Epithelial cell of esophagus (primary cell): Measurements from ENCODE around the gene CREBBP.

Experiments used
- DNase-seq: peaks from one replicate; pipeline ENCODE4 v3.0.0; 2010; ENCODE audit warnings: low read depth
- H3K4me3 ChIP-seq: 2 replicates; pipeline ENCODE4 v1.5.1; 2011; ENCODE audit warnings: mild to moderate bottlenecking, low read length, control low read depth
- CTCF ChIP-seq: IDR thresholded peaks from 2 replicates; pipeline ENCODE4 v1.5.1; 2011; ENCODE audit warnings: low read depth, mild to moderate bottlenecking, low read length, control low read depth, inconsistent platforms; ENCODE audit not compliant: insufficient read depth; ENCODE audit errors: missing control alignments

The CREBBP gene

GRCh38 chr16:3732171-3732570 lies 148.3 kb downstream of the CREBBP start:
- H3K4me3 ChIP-seq = no peak overlapping the region
- DNase-seq = no peak
- TF ChIP-seq CTCF = no peak

GRCh38 chr16:3731126-3731935 lies 149.2 kb downstream of the CREBBP start:
- no peak overlapping the region for H3K4me3 ChIP-seq
- no peak for DNase-seq
- no peak for TF ChIP-seq CTCF

GRCh38 chr16:3730161-3731125 lies 150.1 kb downstream of the CREBBP start:
- DNase-seq = no peak
- no peak overlapping the region for H3K4me3 ChIP-seq
- TF ChIP-seq CTCF = no peak

- TF ChIP-seq CTCF = no peak
- H3K4me3 ChIP-seq = no peak overlapping the region
- DNase-seq = no peak
Measured at GRCh38 chr16:3729161-3730112, 151.1 kb downstream of the CREBBP start.

- DNase-seq = no peak
- no peak for TF ChIP-seq CTCF
- H3K4me3 ChIP-seq = no peak overlapping the region
Measured at GRCh38 chr16:3728424-3729160, 151.9 kb downstream of the CREBBP start.
